NB4 (cell line): ENCODE results near the gene UBALD1.

Experiments used
- DNase-seq: peaks from one replicate; pipeline ENCODE4 v3.0.0; 2010; ENCODE audit warnings: low read depth
- H3K4me3 ChIP-seq: one replicate; pipeline ENCODE4 v1.5.1; 2011; ENCODE audit warnings: mild to moderate bottlenecking, low read depth, low read length, moderate library complexity
- CTCF ChIP-seq: IDR thresholded peaks from one replicate; pipeline ENCODE4 v1.5.1; 2012; ENCODE audit warnings: low read depth, low read length
- MYC ChIP-seq: IDR thresholded peaks from 2 replicates; pipeline ENCODE4 v1.6.1; 2011; ENCODE audit warnings: low read depth, low read length
- POLR2A ChIP-seq: IDR thresholded peaks from 2 replicates; pipeline ENCODE4 v1.6.1; 2011; ENCODE audit warnings: mild to moderate bottlenecking; ENCODE audit not compliant: insufficient read length; ENCODE audit errors: extremely low read depth
- TF ChIP-seq, protein P1 (sequence below): IDR thresholded peaks from 2 replicates; pipeline ENCODE4 v1.6.1; 2011; ENCODE audit warnings: low read depth, low read length

UBALD1 gene

DNA sequence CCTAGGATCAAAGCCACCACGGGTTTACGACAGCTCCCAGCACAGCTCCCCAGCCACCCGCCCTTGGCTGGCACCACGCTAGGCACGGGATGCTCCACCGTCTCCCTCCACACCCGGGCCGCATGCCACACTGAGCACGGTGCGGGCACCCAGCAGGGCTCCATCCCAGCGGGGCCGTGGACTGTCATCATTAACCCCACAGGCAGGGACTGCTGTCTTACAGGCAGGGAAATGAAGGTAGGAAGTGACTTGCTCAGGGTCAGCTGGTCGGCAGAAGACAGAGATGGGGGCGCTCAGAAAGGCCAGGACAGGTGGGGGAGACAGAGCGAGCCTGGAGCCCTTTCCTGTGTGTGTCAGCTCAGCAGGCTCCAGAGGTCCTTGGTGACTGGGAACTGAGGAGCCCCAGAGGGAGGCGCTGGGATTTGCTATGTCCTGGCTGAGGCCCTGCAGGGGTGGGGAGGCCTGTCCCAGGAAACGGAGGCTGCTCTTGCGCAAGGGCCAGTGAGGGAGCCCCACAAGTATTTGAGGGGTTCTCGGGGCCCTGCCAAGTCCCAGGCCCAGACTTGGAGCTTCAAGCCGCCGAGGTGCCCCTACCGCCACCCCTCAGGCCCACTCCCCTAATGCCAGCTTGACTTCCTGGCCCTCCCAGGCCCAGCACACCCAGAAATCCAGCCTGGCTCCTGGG lies 3.2 kb downstream of the UBALD1 start:
- H3K4me3 ChIP-seq: no peak overlapping the region
- TF ChIP-seq MYC: no peak
- no peak for TF ChIP-seq POLR2A
- TF ChIP-seq CTCF: no peak
- TF ChIP-seq, protein P1, sequence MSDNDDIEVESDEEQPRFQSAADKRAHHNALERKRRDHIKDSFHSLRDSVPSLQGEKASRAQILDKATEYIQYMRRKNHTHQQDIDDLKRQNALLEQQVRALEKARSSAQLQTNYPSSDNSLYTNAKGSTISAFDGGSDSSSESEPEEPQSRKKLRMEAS: no peak

DNA sequence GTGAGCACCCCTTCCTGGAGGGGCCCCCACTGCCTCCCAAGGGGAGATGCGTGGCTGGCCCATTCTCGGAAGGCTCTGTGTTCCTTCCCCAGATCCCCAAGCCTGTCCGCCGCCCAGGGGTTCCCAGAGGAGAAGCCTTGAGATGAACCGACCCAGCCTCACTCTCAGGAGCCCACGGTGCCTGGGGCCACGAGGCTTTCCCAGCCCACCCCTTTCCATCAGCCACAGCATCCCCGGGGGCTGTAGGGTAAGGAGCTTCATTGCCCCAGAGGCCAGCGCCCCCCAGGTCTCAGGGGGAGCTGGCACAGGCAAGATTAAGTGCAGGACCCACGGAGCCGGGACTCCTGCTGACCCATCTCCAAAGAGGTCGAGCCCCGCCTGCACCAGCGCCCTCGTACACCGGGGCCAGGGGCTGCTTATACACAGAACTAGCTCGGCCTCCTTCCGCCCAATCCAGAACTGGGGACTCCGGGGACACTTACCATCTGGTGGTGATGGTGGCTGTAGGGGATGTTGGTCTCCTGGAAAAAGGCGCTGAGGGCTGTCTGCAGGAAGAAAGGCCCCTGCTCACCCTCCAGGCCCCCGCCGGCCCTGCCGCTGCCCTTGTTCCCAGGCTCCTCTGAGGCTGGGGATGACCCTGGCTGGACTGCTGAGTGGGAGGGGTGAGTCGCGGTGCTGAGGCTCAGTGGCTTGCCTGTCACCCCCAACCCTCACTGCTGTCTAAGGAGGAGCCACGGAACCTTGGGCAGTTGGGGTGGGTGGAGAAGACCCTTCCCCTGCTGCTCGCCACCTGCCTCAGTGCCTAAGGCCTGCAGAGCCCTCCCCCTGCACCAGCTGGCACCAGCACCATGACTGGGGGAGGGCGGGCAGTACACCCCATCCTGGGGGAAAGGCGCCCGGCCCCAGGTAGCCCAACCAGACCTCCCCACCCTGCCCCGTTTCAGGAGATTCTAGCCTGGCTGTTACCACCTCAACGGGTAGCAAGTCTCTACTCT lies 4.4 kb downstream of the UBALD1 start:
- no peak for DNase-seq
- no peak overlapping the region for H3K4me3 ChIP-seq
- TF ChIP-seq POLR2A: no peak
- TF ChIP-seq MYC: no peak
- TF ChIP-seq, protein P1: no peak

More for the DNA sequence above, 3.2 kb downstream of the UBALD1 start:
- DNase-seq: peak; percentile 33

- H3K4me3 ChIP-seq: no peak overlapping the region
- no peak for DNase-seq
- no peak for TF ChIP-seq MYC
- no peak for TF ChIP-seq POLR2A
- TF ChIP-seq, protein P1: no peak
Observed at GRCh38 chr16:4609200-4610010, 5.3 kb downstream of the UBALD1 start.

GRCh38 chr16:4608704-4608980 lies 6.0 kb downstream of the UBALD1 start:
- no peak for TF ChIP-seq POLR2A
- TF ChIP-seq MYC: no peak
- no peak for TF ChIP-seq CTCF
- TF ChIP-seq, protein P1: no peak
- H3K4me3 ChIP-seq: no peak overlapping the region
- no peak for DNase-seq

DNA sequence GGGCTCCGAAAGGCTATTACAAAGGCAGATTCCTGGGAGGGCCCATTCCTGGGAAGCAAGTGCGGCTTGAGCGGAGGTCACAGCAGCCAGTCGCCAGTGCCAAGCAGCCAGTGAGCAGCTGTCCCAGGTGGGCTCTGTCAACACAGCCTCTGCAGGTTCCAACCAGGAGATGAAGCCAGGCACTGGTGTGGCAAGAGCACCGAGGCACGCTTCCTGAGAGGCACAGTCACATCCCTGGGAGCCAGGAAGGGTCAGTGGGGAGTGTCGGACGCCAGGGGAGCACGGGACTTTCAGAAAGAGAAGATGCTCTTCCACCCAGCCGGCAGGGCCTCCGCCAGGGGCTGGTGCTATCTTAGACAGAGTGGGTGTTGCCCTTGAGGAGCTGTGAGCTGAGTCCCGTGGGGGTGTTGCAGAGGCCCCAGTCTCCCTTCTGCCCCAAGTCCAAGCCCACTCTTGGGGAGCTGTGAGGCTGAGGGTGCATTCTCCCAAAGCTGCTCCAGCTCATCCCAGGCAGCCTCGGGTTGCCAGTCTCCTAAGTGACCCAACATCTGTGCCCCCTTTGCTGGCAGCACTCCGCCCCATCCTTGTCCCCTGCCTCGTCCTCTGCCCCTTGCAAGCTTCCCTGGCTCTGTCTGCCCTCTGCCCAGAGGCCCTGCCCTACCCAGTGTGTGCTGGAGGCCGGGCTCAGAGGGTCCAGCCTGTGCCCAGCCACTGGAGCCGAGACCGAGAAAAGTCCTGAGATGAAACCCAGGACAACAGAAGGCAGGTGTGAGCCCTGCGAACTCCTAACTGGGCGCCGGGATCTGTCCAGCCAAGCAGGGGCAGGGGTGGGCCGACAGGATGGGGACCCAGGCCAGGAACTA lies 6.6 kb downstream of the UBALD1 start:
- H3K4me3 ChIP-seq: no peak overlapping the region
- TF ChIP-seq, protein P1: no peak
- no peak for TF ChIP-seq CTCF
- TF ChIP-seq MYC: no peak
- TF ChIP-seq POLR2A: no peak
- DNase-seq: no peak

DNA sequence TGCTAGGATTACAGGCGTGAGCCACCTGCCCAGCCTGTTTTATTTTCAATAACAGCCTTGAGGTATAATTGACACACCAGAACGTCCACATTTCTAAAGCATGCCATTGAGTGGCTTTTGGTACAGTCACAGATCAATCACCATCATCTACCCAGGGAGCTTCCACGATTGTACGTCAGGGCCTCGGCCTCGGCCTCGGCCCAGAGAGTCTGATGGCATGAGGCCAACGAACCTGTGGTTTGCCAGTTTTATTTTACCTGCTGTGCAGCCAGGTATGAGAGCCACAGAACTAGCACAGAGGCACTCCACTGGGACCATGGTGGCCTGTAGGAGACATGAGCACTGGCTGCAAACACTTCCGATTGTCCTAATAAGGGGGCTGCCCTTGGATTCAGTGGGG lies 8.3 kb downstream of the UBALD1 start:
- no peak for DNase-seq
- no peak overlapping the region for H3K4me3 ChIP-seq
- TF ChIP-seq CTCF (no peak), POLR2A (no peak), MYC (no peak)
- TF ChIP-seq, protein P1: no peak
